ENCODE results near the gene GP5. TPM values are rescaled to one million over a fixed set of nuclear protein-coding genes. Genes with fewer than 3 reads are reported as not detected.

GP5 gene
- total and polyA plus RNA-seq, 2 experiments from 2014 or later = 0.83 TPM; not detected in 1

GRCh38 chr3:194351952-194352536 is 47.0 kb downstream of the GP5 start:
- TF ChIP-seq CTCF (IDR thresholded peaks at IDR 0.05; ENCODE audit: low read depth, low read length) = no peak
- Histone ChIP-seq H3K9me3 (ENCODE audit: low read depth) (no peaks in the 10 kb centered on the region), H3K4me3 (no peak overlapping the region), H3K36me3 (no peaks in the 10 kb centered on the region), H3K27me3 (no peaks in the 10 kb centered on the region), H3K4me1 (ENCODE audit: low read depth) (peaks cover 6% of the 10 kb centered on the region), H3K27ac (no peak overlapping the region)
- no peak for DNase-seq (ENCODE audit: low read depth in 1 of 2, low spot score in 1 of 2)

- H3K36me3 ChIP-seq = no peaks in the 10 kb centered on the region
These were observed 47.9 kb downstream of the GP5 start, which contains the start of gene CPN2 for GRCh38 chr3:194351080-194351672. Gene CPN2 (minus strand): TSS chr3:194351328. CDS start chr3:194342702, 8,626 bp downstream.

GRCh38 chr3:194350726-194351071 is 48.4 kb downstream of the GP5 start:
- Histone ChIP-seq H3K27me3 (no peaks in the 10 kb centered on the region), H3K27ac (no peak overlapping the region), H3K4me3 (no peak overlapping the region), H3K9me3 (ENCODE audit: low read depth) (no peaks in the 10 kb centered on the region), H3K4me1 (ENCODE audit: low read depth) (peaks cover 6% of the 10 kb centered on the region), H3K36me3 (no peaks in the 10 kb centered on the region)
- DNase-seq (ENCODE audit: low read depth in 1 of 2, low spot score in 1 of 2) = no peak
- no peak for TF ChIP-seq CTCF (IDR thresholded peaks at IDR 0.05; ENCODE audit: low read depth, low read length)

More at GRCh38 chr3:194351080-194351672, 47.9 kb downstream of the GP5 start, which contains the start of gene CPN2:
- Histone ChIP-seq H3K4me3 (no peak within 1 kb of the TSS), H3K27me3 (no peaks in the 10 kb centered on the region), H3K9me3 (ENCODE audit: low read depth) (no peaks in the 10 kb centered on the region), H3K4me1 (ENCODE audit: low read depth) (peaks cover 6% of the 10 kb centered on the region), H3K27ac (no peak within 1 kb of the TSS)
- no peak for TF ChIP-seq CTCF (IDR thresholded peaks at IDR 0.05; ENCODE audit: low read depth, low read length)
- no peak for DNase-seq (ENCODE audit: low read depth in 1 of 2, low spot score in 1 of 2)

- H3K9me3 ChIP-seq (ENCODE audit: low read depth) = no peaks in the 10 kb centered on the region
- H3K4me1 ChIP-seq (ENCODE audit: low read depth) = peaks cover 6% of the 10 kb centered on the region
- no peak overlapping the region for H3K27ac ChIP-seq
- no peak overlapping the region for H3K4me3 ChIP-seq
- H3K36me3 ChIP-seq = no peaks in the 10 kb centered on the region
- TF ChIP-seq CTCF (IDR thresholded peaks at IDR 0.05; ENCODE audit: low read depth, low read length) = no peak
- DNase-seq (ENCODE audit: low read depth in 1 of 2, low spot score in 1 of 2) = no peak
- H3K27me3 ChIP-seq = peaks cover 2% of the 10 kb centered on the region
These were observed 50.7 kb downstream of the GP5 start for GRCh38 chr3:194348354-194348753.

- H3K27ac ChIP-seq = no peak overlapping the region
- peaks cover 13% of the 10 kb centered on the region for H3K27me3 ChIP-seq
- H3K4me1 ChIP-seq (ENCODE audit: low read depth) = peaks cover 6% of the 10 kb centered on the region
- no peaks in the 10 kb centered on the region for H3K36me3 ChIP-seq
- no peak for TF ChIP-seq CTCF (IDR thresholded peaks at IDR 0.05; ENCODE audit: low read depth, low read length)
- no peaks in the 10 kb centered on the region for H3K9me3 ChIP-seq (ENCODE audit: low read depth)
- no peak overlapping the region for H3K4me3 ChIP-seq
- no peak for DNase-seq (ENCODE audit: low read depth in 1 of 2, low spot score in 1 of 2)
These were observed 52.4 kb downstream of the GP5 start for GRCh38 chr3:194346621-194347020.
